ENCODE data around the gene FUZ. TPM values are rescaled to one million over a fixed set of nuclear protein-coding genes. Genes with fewer than 3 reads are reported as not detected.

FUZ gene
- total RNA-seq, 1 experiment from 2014 or later = 10.9 TPM

DNA sequence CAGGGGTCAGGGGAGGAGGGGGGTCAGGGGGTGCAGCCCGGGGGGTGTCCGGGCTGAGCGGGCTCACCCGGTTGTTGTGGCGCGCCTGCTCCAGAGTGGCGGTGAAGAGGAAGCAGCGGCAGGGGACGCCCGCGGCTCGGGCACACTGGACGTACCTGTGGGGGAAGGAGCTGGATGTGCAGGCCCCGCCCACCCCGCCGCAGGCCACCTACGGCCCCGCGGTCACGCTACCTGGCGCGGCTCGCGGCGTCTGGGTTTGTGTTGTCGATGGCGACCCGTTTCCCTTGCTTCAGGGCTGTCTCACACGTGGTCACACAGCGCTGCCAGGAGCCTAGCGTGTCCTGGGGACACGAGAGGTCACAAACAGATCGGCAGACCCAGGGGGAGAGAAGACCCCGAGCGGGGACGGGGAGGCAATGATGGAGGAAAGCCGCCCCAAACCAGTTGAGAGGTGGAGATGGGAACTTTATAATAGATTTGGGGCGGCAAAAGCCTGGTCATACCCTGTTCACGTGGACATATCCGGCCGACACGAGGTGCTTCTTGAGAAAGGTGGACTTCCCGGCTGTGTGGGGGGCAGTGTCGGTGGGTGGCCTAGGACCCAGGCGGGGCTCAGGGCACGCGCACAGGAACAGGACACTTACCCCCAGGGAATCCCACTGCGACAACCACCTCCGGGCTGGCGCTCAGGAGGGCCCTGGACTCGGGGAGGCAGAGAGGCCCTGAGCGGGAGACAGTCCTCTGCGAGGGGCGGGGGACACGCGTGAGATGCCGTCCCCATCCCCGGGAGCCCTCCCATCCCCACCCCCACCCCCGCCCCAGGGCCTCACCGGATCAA is 48.7 kb upstream of the FUZ start:
- Histone ChIP-seq H3K9me2 (replicated peaks; ENCODE audit: low read length) (no peaks in the 10 kb centered on the region), H3K27me3 (ENCODE audit: low read length) (no peaks in the 10 kb centered on the region), H3K27ac (ENCODE audit: low read length) (no peak overlapping the region), H2AFZ (ENCODE audit: low read length) (no peak overlapping the region), H3K4me3 (ENCODE audit: low read length) (no peak overlapping the region), H3K79me2 (ENCODE audit: low read length) (peaks cover 39% of the 10 kb centered on the region), H3K4me2 (ENCODE audit: low read length) (no peak overlapping the region), H3K4me1 (ENCODE audit: insufficient read depth, low read length) (peaks cover 14% of the 10 kb centered on the region), H3K9ac (ENCODE audit: low read length) (no peak overlapping the region), H3F3A (ENCODE audit: low read length, unreplicated experiment) (peaks cover 5% of the 10 kb centered on the region), H3K9me3 (ENCODE audit: low read length) (no peaks in the 10 kb centered on the region), H4K20me1 (ENCODE audit: low read length) (peaks cover 17% of the 10 kb centered on the region), H3K36me3 (ENCODE audit: low read depth, low read length) (peaks cover 54% of the 10 kb centered on the region)
- ATAC-seq = no peak
- ChIA-PET POLR2A (ENCODE audit: unreplicated experiment) (no interaction called here), CTCF (no interaction called here)
- TF ChIP-seq EZH2 (IDR thresholded peaks at IDR 0.05; ENCODE audit: low read length, unreplicated experiment) = no peak
- no peak for TF ChIP-seq CTCF (conservative IDR thresholded peaks at IDR 0.05; ENCODE audit: low read depth, low read length)
- no peak for TF ChIP-seq EZH2phosphoT487 (IDR thresholded peaks at IDR 0.05; ENCODE audit: borderline replicate concordance, low read length)
- DNase-seq = no peak
- no TSS peak for BruUV-seq (replicated peaks)
- intact Hi-C loops (cut with micrococcal nuclease) = no loop called here

DNA sequence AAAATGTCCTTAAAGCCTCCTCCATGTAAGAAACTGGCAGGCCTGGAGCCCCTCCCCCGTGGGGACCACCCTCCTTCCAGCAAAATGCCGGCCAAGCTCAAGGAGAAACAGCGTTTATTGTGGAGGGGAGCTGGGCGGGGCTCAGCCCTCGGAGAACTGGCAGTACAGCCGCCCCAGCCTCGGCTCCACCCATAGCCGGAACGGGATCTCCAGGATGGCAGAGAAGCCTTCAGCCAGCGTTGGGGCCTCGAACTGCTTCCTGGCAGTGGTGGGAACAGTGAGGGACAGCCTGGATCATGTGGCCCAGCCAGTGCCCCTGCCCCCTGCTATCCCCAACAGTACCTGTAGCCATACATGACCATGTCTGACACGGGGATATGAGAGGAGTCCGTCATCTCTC is 48.0 kb upstream of the FUZ start:
- no peaks in the 10 kb centered on the region for H3K9me3 ChIP-seq (ENCODE audit: low read length)
- H3K36me3 ChIP-seq (ENCODE audit: low read depth, low read length) = peaks cover 54% of the 10 kb centered on the region
- no peak; the same call in 1 of the 2 replicates for ATAC-seq
- TF ChIP-seq EZH2 (IDR thresholded peaks at IDR 0.05; ENCODE audit: low read length, unreplicated experiment) (no peak), CTCF (conservative IDR thresholded peaks at IDR 0.05; ENCODE audit: low read depth, low read length) (no peak), EZH2phosphoT487 (IDR thresholded peaks at IDR 0.05; ENCODE audit: borderline replicate concordance, low read length) (no peak)
- no peak overlapping the region for H3K27ac ChIP-seq (ENCODE audit: low read length)
- intact Hi-C loops (cut with micrococcal nuclease) = no loop called here
- peaks cover 5% of the 10 kb centered on the region for H3F3A ChIP-seq (ENCODE audit: low read length, unreplicated experiment)
- H2AFZ ChIP-seq (ENCODE audit: low read length) = no peak overlapping the region
- H3K4me1 ChIP-seq (ENCODE audit: insufficient read depth, low read length) = peaks cover 8% of the 10 kb centered on the region
- CTCF ChIA-PET = no interaction called here
- no TSS peak for BruUV-seq (replicated peaks)
- H4K20me1 ChIP-seq (ENCODE audit: low read length) = peaks cover 17% of the 10 kb centered on the region
- H3K79me2 ChIP-seq (ENCODE audit: low read length) = peaks cover 33% of the 10 kb centered on the region
- no peak for DNase-seq
- no peaks in the 10 kb centered on the region for H3K9me2 ChIP-seq (replicated peaks; ENCODE audit: low read length)
- no peak overlapping the region for H3K9ac ChIP-seq (ENCODE audit: low read length)
- no peak overlapping the region for H3K4me2 ChIP-seq (ENCODE audit: low read length)
- H3K4me3 ChIP-seq (ENCODE audit: low read length) = no peak overlapping the region
- POLR2A ChIA-PET (ENCODE audit: unreplicated experiment) = no interaction called here
- H3K27me3 ChIP-seq (ENCODE audit: low read length) = no peaks in the 10 kb centered on the region

Data from PC-3 (cell line).